HG03064 (cell line): Measurements from ENCODE around the gene NEK10.

Experiments
- ATAC-seq: cut with Tn5 transposase; IDR thresholded peaks from one replicate; pipeline ENCODE4 v1.9.1; 2021; ENCODE audit warnings: low read depth; ENCODE audit not compliant: unreplicated experiment

Gene NEK10

GRCh38 chr3:27193056-27193455 is 176.1 kb downstream of the NEK10 start:
- ATAC-seq: no peak

- ATAC-seq: no peak
Measured at GRCh38 chr3:27186013-27186412, 183.2 kb downstream of the NEK10 start.

GRCh38 chr3:27185231-27185989 is 183.8 kb downstream of the NEK10 start:
- no peak for ATAC-seq

- ATAC-seq: no peak
Measured at GRCh38 chr3:27184261-27184660, 184.9 kb downstream of the NEK10 start.

GRCh38 chr3:27176256-27176655 is 192.9 kb downstream of the NEK10 start:
- no peak for ATAC-seq

- ATAC-seq: no peak
Measured at GRCh38 chr3:27174530-27174929, 194.7 kb downstream of the NEK10 start.

- no peak for ATAC-seq
Measured at GRCh38 chr3:27171113-27171512, 198.1 kb downstream of the NEK10 start.

- no peak for ATAC-seq
Measured at GRCh38 chr3:27166888-27167287, 202.3 kb downstream of the NEK10 start.

- no peak for ATAC-seq
Measured at GRCh38 chr3:27165321-27165721, 203.9 kb downstream of the NEK10 start.

GRCh38 chr3:27160779-27161287 is 208.3 kb downstream of the NEK10 start:
- no peak for ATAC-seq

GRCh38 chr3:27160146-27160545 is 209.0 kb downstream of the NEK10 start:
- no peak for ATAC-seq

- no peak for ATAC-seq
Measured at GRCh38 chr3:27147215-27147614, 222.0 kb downstream of the NEK10 start.

- ATAC-seq: no peak
Measured at GRCh38 chr3:27146786-27147185, 222.4 kb downstream of the NEK10 start.

- no peak for ATAC-seq
Measured at GRCh38 chr3:27145719-27146118, 223.5 kb downstream of the NEK10 start.

- ATAC-seq: no peak
Measured at GRCh38 chr3:27141668-27142067, 227.5 kb downstream of the NEK10 start.

- no peak for ATAC-seq
Measured at GRCh38 chr3:27138562-27138961, 230.6 kb downstream of the NEK10 start.

- no peak for ATAC-seq
Measured at GRCh38 chr3:27138005-27138404, 231.2 kb downstream of the NEK10 start.

- ATAC-seq: peak; percentile 98
Measured at GRCh38 chr3:27134171-27134796, 234.9 kb downstream of the NEK10 start.

GRCh38 chr3:27133060-27133459 is 236.1 kb downstream of the NEK10 start:
- no peak for ATAC-seq

- ATAC-seq: no peak
Measured at GRCh38 chr3:27130796-27131195, 238.4 kb downstream of the NEK10 start.

GRCh38 chr3:27127879-27128278 is 241.3 kb downstream of the NEK10 start:
- ATAC-seq: no peak

- ATAC-seq: no peak
Measured at GRCh38 chr3:27127195-27127594, 242.0 kb downstream of the NEK10 start.
